HG03135 (cell line): ENCODE data around the gene CCR5AS.
"Not testable (repeated sequence)": the region's sequence is repeated elsewhere in the genome, so short reads cannot be mapped to it uniquely, and the experiment has no call there.

Experiments used
- ATAC-seq: cut with Tn5 transposase; IDR thresholded peaks from one replicate; pipeline ENCODE4 v1.9.1; 2021; ENCODE audit warnings: mild to moderate bottlenecking, moderate library complexity; ENCODE audit not compliant: unreplicated experiment

Gene CCR5AS

DNA sequence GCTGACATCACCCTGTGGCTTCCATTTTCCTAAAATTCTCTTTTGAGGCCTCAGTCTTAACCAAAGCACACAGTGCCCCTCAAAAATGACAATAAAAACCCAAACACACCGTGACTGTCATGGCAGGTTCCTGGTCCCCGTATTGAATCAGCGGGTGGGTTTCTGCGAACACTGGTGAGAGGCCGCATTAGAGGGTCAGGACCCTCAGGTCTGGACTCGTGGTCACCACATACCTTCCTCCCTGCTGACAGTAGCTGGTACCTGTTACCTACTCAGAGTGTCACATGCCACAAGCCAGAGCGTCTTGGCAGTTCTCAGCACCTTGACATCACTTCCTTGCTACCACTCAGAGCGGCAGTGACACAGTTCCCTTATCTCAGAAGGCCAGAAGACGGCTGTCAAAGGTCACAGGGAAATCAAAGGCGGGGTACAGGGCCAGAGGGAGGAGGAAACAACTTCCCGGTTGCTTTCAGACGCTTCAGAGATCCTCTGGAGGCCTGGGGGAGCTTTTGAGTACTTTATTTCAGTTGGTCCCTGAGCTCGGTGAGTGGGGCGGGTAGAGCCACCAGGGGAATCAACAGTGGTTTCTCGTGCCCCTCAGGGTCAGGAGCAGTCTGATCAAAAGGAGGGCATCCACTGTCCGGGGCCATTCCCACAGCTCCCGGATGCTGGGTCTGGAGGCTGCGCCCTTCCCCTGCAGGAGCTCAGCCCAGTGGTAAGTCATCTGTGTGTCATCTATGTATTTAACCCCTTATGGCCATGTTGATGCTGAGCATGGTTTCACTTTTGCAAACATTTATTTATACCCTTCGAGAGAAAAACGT is at the start of gene CCR5AS, which contains the start of gene CCRL2:
CCR5AS (minus strand) TSS at position 279 of the 824 bp plus-strand sequence.
CCRL2 (plus strand) TSS at position 472 of the 824 bp plus-strand sequence. CDS start 821 bp downstream, outside the sequence.
- ATAC-seq: peak; percentile 54

DNA sequence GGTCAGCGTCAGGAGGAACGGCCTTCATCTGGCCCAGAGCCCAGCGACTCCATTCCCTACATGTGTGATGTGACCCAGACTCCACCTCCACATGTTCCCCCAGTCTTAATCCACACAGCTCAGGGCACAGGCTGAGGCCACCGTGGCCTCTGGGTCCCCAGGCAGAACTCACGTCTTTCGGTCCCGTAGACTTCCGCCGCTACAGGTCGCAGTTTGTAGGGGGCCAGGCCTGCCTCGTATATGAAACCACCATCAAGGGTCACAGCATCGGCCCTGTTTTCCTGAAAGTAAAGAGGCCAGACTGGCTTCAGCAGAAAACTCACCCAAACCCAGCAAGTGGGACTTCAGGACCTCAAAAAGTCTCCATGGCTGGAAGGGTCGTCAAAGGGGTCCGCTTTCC is 49.3 kb upstream of the CCR5AS start:
- ATAC-seq: no peak

DNA sequence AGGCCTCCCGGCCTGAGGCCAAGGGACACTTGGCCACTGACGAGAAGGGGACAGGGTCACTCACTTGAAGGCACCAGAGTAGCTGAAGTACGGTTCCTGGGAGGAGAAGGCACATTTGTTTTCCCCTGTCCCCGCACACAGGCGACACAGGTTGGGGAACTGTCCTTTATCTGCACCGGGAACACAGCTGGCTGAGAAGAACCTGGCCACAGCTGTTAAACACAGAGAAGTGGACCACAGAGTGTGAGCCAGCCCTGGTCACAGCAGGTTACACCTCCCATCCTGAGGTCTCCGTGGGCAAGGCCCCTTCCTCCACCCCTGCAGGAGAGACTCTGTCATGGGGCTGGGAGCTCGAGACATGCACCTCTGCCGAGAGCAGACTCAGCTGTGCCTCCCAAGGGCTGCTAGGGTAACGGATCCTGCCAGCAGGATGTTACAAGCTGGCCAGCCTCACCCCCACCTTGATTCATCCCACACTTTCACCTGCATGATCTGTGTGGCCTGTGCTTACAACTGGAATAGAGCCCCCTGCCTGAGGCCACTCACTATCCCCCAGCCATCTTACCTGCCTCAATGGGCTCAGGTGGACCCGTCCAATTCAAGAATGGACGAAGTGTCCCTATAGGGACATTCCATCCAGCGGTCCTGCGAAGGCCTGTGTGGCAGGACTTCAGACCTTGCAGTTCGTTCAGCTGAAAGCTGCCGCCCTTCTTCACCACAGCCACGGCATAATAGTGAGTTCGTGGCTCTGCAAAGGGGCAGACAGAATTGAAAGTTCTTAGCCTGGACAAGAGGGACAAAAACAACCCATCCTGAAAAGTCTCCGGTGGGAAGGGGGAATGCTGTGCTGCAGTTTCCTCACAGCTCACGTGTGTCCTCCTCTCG is 48.6 kb upstream of the CCR5AS start:
- no peak for ATAC-seq

DNA sequence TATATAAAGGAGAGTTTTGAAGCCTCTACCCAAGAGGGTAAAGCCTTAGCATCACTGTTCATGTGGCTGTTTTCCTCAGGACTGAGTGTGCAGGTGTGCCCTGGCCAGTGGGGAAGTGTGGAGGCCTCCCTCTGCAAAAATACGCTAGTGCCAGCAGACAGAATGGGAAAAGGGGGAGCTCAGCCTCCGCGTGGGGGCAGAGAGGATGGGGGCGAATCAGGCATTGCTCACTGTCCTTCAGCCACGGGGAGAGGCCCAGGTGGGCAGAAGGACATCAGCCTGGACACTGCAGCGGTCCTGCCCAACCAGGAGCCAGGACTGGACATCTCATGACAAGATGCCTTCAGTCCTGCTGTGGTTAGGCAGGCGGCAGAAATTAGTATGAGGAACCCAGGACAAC is 47.7 kb upstream of the CCR5AS start:
- no peak for ATAC-seq

DNA sequence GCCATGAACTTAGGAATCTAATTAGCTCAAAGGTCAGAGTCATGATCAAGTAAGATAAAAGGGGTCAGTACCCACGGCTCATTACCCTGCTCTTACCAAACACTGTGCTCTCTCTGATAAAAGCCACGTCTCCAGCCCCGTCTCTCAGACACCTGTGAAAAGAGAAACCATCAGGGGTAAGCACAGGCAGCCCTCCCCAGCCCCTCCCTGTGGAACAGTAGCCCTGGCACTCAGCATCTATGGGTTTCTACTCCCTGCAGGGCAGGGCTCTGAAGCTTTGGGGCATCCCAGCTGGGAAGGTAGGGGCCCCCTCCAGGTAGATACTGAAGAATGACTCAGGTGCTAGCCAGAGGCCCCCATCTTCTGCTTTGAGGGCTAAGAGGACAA is 47.3 kb upstream of the CCR5AS start:
- ATAC-seq: no peak

DNA sequence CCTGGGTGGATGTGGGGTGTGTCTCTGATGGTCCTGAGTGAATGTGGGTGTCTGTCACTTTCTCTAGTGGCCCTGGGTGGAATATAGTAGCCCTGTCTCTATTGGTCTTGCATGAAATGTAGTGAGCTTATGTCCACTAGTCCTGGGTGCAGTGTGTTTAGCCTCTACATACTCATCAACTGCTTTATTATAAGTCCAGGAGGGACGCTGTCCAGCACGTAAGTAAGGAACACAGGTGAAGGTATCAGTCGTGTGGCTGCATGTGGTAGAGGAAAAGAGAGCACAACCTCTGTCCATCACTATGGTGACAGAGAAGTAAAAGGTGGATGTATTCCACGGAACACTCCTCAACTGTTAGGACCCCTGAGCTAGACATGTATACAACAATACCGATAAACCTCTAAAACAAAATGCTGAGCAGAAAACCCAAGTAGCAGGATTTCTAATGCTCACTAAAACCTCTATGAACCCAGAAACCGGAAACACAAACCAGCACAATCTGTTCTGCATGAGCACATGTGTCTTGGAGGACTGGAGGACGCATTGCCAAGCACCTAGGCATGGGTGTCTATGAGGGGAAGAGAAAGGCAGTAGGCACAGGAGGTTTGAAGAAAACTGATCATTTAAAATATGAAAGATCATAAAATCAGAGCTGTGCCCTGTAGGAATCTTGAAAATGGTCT is 46.8 kb upstream of the CCR5AS start:
- no peak for ATAC-seq

DNA sequence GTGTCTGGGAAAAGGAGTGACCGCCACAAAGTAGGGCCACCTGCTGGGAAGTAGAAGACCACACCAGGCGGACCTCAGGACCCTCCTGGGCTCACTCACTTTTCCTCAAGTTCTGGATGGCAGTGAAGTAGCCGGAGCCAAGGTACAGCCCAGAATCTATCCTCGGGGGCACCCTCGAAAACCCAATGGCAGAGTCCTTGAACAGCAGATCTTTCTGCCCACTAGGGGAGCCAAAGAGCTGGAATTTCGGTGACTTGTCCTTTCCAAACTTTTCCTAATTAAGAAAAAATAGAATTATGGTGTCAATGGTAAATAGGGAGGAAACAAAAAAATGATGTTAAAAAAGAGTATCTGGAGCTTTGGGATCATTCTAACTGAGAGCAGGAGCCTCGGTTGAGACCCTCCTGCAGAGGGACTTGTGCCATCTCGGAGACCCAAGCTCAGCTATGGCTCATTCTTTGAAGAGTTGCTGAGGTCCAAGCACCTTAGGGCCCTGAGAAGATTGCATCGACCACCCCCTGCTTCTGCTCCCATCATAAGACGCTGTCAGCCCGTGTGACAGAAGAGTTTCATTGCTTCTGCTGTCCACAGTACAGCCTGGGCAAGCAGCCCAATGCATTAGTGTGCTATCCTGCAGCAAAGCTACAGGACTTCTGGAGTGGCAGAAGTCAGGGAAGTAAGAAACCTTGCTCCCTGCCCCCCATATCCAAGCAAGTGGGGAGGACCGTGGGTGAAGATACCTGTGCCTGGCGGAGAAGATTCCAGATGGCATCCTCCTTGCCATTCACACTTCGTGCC is 43.1 kb upstream of the CCR5AS start:
- ATAC-seq: no peak

DNA sequence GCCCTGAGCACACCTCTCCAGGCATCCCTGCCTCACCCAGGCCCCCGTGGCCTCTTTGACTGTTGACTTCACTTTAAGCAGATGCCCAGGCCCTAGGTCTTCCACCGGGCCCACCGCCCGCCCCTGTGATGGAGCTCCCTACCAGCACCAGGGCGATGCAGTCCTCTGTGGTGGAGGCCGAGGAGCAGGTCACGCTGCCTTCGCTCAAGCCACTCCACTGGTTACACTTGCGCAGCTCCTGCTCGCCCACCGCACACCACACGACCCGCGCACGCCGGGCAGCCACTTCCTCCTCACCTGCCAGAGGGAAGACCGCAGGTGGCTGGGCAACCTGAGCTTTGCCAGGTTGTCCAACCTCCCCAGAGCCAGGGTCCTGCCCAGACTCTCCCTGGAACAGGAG is 41.9 kb upstream of the CCR5AS start:
- no peak for ATAC-seq

DNA sequence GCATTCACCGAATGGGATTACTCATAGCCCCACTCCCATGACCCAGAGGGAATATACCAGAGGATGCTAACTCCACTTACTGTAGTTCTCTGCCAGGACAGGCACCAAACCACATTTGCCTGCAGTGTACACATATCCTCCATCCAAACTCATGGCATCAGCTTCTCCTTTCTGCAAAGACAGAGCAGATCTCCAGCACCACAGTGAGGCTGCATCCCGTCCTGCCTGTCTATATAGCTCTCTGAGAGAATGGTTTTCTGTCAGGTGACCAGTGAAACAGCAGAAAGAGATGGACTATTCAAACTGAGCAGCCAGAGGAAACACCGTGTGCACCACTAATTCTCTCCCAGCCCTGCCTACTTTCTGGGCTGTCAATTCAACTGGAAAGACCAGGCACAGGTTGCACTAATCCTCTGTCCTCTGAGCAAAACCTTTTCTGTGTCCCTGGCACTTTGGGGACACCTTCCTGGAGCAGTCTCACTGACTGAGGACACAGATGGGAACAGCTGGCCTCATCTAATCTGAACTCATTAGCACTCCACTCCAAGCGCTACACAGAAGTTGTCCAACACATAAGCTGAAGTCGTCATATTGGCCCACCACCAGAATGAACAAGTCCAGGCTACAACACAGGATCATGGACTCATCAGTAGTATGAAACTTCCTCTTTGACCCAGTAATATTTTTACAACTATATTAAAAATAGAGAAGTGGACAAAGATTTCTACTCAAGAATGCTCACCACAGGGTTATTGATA is 40.5 kb upstream of the CCR5AS start:
- ATAC-seq: no peak

DNA sequence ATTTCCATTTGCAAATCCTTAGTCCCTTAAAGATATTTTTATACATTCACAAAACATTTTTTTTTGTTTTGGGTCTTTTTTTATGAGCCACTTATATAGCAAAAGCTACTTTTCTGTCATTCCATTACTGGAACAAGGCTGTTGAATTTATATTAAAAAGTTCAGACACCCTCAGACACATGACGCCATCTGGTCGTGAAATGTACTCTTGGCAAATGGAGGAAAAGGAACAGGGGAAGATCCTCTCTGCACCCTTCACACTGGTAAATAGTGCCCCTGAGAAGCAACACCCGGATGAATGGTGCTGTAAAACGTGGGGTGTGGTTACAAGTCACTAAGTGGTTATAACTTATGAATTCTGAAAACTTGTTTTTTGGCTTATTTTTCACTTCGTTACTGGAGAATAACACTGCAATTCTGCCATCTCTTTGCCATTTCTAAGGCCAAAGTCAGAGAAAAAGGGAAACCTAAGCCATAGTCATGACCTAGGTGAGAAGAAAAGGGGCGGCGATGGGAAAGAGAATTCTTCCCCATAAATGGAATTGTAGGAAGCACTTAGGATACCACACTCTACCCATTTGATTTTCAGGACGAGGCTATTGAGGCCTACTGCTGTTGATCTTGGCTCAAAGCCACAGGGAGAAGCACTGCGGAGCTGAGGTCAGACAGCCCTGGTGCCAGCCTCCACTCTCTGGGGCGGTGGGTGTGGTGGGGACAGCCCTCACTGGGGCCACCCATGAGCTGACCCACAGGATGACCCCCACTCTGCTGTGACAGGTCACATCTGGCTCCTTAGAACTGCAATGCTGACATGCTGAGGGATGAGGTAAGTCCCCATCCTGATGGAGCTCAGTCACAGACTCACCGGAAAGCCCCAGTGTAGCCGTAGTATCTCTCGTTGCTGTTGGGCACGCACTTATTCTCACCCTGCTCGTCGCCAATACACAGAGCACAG is 36.0 kb upstream of the CCR5AS start:
- no peak for ATAC-seq

DNA sequence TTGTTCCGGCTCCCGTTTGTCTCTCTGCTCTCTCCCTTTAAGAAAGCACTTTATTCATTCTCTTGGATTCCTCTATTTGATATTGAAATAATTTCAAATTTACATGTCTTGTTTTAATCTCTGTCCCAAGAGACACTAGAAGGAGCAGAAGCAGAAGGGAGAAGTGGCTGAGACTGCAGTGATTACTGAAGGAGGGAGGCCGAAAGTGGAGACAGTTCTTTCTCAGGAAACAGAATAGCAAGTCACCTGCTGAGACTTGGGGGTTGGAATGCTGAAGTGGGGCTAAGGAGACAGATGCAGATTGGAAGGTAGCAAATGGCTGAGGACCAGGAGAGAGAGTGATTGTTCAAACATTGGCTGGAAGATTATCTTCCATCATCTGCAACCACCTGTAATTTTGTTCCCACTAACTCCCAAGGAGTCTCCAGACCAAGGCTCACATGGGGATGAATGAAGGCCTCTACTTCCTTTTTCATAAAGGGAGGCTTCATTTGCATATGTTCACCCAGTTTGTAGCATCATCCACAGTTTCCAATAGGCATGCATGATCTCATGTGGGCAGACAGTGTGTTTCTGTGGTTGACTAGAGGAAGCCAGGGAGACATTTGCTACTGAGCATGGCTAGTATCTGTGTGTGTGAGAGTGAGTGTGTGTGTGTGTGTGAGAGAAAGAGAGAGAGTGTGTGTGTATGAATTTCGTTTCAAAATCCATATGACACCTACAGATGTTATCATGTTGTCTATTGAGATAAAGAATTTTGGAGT is 33.8 kb upstream of the CCR5AS start:
- ATAC-seq: peak; percentile 74

DNA sequence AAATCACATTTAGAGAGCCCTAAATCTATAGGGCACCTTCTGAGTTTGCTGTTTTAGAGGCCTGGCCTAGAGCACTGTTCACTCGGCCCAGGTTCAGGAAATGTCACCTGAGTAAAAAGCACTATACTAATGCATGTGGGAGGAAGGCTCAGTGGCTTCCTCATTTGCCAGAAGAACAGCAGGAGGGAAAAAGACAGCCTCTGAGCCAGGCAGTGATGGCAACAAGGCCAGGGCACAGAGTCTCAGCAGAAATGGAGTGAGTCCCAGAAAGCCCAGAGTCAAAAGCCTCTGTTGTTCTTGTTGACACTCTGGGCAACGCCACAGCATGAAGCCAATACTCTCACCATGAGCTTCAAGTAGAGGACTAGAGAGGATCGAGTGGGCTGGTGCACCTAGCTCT is 32.0 kb upstream of the CCR5AS start:
- ATAC-seq: no peak

DNA sequence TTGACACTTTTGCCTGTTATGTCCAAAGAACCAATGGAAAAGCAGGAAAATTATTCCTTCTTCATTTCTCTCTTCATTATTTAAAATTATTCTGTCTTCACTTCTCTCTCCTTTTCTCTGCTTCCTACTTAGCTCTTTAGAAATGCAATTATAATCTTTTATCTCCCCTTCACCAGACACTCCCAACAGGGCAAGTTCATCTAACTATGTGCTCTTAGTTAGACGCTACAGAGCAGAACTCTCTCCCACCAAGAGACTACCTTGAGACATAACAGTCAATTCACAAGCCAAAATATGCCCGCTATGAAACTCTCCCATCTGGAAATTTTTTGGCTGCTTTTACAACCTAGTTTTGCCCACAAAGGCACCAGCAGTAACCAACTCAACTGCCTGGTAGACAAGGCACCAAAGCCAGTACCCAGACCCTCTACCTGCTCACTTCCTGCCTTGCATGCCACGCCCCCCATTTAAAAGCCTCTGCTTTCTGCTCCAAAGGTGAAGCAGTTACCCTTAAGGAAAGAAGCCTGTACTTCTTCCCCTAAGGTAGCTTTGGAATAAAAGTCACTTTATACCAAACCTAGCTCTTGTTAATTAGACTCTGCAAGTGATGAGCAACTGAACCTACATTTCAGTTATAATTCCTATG is 28.3 kb upstream of the CCR5AS start:
- ATAC-seq: no peak

DNA sequence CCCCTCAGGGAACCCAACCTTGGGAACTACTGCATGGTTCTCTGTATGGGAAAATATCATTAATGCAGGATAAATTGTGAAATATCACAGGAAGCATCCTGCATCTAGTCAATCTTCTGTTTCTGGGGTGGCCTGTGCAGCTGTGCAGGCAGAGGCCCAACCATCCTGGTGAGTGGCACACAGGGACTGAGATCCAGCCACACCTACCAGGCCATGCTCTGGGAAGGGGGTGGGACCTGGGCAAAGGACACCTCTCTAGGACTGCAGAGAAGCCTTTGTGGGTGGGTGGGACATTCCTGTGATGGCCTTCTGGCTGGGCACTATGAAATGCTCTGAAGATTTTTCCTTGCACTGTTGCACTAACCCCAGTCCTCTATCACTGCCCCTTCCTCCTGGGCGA is 27.0 kb upstream of the CCR5AS start:
- no peak for ATAC-seq

DNA sequence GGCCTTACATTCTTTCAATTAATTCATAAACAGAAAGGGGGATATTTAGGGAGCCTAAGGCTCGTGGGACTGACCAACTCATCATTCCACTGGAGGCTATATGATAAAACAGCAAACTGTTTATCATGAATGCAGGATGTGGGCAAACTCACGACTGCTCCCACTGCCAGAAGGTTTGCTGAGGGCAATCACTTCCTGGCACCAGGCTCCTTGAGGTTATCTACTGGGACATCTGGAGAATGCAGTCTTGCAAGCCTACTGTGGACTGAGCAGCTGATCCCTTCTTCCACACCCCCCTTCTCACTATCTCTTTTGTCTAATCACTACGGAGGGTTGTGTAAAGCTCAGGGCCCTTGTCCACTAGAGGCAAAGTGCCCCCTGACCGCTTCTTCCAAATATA is 26.3 kb upstream of the CCR5AS start:
- ATAC-seq: not testable (repeated sequence)

DNA sequence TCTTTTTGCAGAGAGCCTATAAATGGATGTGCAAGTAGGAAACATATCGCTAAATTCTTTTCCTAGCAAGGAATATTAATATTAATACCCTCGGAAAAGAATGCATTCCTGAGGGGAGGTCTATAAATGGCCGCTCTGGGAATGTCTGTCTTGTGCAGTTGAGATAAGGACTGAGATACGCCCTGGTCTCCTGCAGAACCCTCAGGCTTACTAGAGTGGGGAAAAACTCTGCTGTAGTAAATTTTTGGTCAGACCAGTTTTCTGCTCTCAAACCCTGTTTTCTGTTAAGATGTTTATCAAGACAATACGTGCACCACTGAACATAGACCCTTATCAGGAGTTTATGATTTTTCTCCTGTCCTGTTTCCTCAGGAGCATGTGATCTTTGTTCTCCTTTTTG is 25.0 kb upstream of the CCR5AS start:
- ATAC-seq: not testable (repeated sequence)

DNA sequence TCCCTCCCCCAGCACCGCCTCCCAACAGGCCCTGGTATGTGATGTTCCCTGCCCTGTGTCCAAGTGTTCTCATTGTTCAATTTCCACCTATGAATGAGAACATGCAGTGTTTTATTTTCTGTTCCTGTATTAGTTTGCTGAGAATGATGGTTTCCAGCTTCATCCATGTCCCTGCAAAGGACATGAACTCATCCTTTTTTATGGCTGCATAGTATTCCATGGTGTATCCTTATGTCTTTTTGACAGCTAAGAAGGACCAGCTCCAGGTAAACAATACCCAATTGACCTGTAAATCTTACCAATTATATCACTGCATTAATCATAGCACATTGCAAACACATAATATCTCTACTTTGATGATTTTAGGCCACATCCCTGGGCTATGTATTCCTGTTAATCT is 24.0 kb upstream of the CCR5AS start:
- ATAC-seq: not testable (repeated sequence)
